HepG2 (cell line): ENCODE measurements around the gene ZDHHC6. TPM values are rescaled to one million over a fixed set of nuclear protein-coding genes. Genes with fewer than 3 reads are reported as not detected.
A peak's percentile ranks its signal among the peaks of the same experiment; 100 is the strongest.

Experiments
- ATAC-seq: fragments of 200-7000 bp; cut with Tn5 transposase; 3 replicates; pipeline ENCODE4 v1.9.1; 2020; ENCODE audit warnings: mild to moderate bottlenecking, moderate library complexity
- BruUV-seq: library from RNA; stranded (reverse); fragments of 400-500 nt; replicated peaks from 2 replicates; lab custom pipeline; 2021; lab: Mats Ljungman, UMichigan
- CTCF ChIA-PET: fragments of 300-600 bp; formaldehyde crosslinking; extraction: SDS; loops from one replicate; lab custom pipeline; 2021; ENCODE audit warnings: low total read pairs, inconsistent platforms, low intra/inter-chr PET ratio; lab: Yijun Ruan, JAX
- POLR2A ChIA-PET: fragments of 350-600 bp; sonication (Branson Sonifier 250); formaldehyde crosslinking; loops from one replicate; lab custom pipeline; 2020; ENCODE audit warnings: antibody characterized with exemption, inconsistent platforms; lab: Yijun Ruan, JAX
- DNase-seq: peaks from one replicate; pipeline ENCODE4 v3.0.0-alpha.2; 2015; ENCODE audit warnings: low spot score
- FAIRE-seq: peaks from 3 replicates; lab custom pipeline; 2011; peaks lifted over from hg19 to GRCh38; lab: Jason Lieb, UNC
- H2AFZ ChIP-seq: one replicate; pipeline ENCODE4 v1.6.1; 2011; ENCODE audit warnings: low read length, inconsistent platforms
- H3K27ac ChIP-seq: fragments of 300-600 bp; 3 replicates; pipeline ENCODE4 v1.8.0; 2011; ENCODE audit warnings: mixed run types, mild to moderate bottlenecking, mixed read lengths, low read length, inconsistent platforms; ENCODE audit not compliant: insufficient read depth; ENCODE audit errors: extremely low read length
- H3K27me3 ChIP-seq, 2 experiments: fragments of 200-600 bp in 1 of 2; 2 replicates in 1 of 2; 3 replicates in 1 of 2; pipeline versions ENCODE4 v1.6.0 to v1.8.0; 2011; ENCODE audit warnings: low read length in 2 of 2, mild to moderate bottlenecking in 2 of 2, moderate library complexity in 2 of 2, inconsistent platforms in 1 of 2; ENCODE audit not compliant: insufficient read depth in 2 of 2, control insufficient read depth in 1 of 2
- H3K36me3 ChIP-seq, 2 experiments: fragments of 200-600 bp in 1 of 2; replicated peaks in 1 of 2; 2 replicates in 1 of 2; 3 replicates in 1 of 2; pipeline versions ENCODE4 v1.5.1 to v1.8.0; 2011; ENCODE audit warnings: low read length in 2 of 2, inconsistent platforms in 1 of 2; ENCODE audit not compliant: insufficient read depth in 2 of 2, control insufficient read depth in 1 of 2
- H3K4me1 ChIP-seq: 2 replicates; pipeline ENCODE4 v1.5.1; 2012; ENCODE audit warnings: low read length, inconsistent platforms; ENCODE audit not compliant: insufficient read depth
- H3K4me2 ChIP-seq: 2 replicates; pipeline ENCODE4 v1.6.0; 2011; ENCODE audit warnings: low read depth, low read length, inconsistent platforms
- H3K4me3 ChIP-seq, 3 experiments: fragments of 200-600 bp in 1 of 3; sonication (generic), shearing (Covaris generic) in 1 of 3; replicated peaks in 1 of 3; 2 replicates each; pipeline ENCODE4 v1.5.1; 2011 to 2016; ENCODE audit warnings: low read length in 3 of 3, inconsistent platforms in 2 of 3, low read depth in 2 of 3, mild to moderate bottlenecking in 2 of 3, control low read depth in 1 of 3, mixed read lengths in 1 of 3; ENCODE audit not compliant: insufficient read depth in 1 of 3
- H3K79me2 ChIP-seq: one replicate; pipeline ENCODE4 v1.6.1; 2011; ENCODE audit warnings: low read length, inconsistent platforms; ENCODE audit not compliant: insufficient read depth
- H3K9ac ChIP-seq: 2 replicates; pipeline ENCODE4 v1.6.0; 2011; ENCODE audit warnings: mild to moderate bottlenecking, low read depth, low read length, inconsistent platforms; ENCODE audit not compliant: insufficient read depth
- H3K9me3 ChIP-seq: 2 replicates; pipeline ENCODE4 v1.5.1; 2012; ENCODE audit warnings: mild to moderate bottlenecking, low read length
- H4K20me1 ChIP-seq: 2 replicates; pipeline ENCODE4 v1.6.0; 2011; ENCODE audit warnings: inconsistent platforms, mild to moderate bottlenecking, low read length, moderate library complexity; ENCODE audit not compliant: insufficient read depth
- HNRNPK ChIP-seq: fragments of 200-400 bp; formaldehyde crosslinking; IDR thresholded peaks from 2 replicates; pipeline ENCODE4 v1.6.1; 2018; ENCODE audit warnings: low read length, low read depth, moderate library complexity, mild to moderate bottlenecking; ENCODE audit not compliant: poor library complexity, severe bottlenecking
- MTF1 ChIP-seq: sonication (generic); formaldehyde crosslinking; IDR thresholded peaks from 2 replicates; pipeline ENCODE4 v1.5.0; 2020; ENCODE audit warnings: missing genetic modification reagents
- PCBP1 ChIP-seq: fragments of 200-400 bp; formaldehyde crosslinking; IDR thresholded peaks from 2 replicates; pipeline ENCODE4 v1.6.1; 2017; ENCODE audit warnings: mild to moderate bottlenecking, low read depth, low read length, borderline replicate concordance
- PCBP2 ChIP-seq: fragments of 200-400 bp; formaldehyde crosslinking; optimal IDR thresholded peaks from 2 replicates; pipeline ENCODE3; 2018; ENCODE audit warnings: low read length, low read depth; ENCODE audit not compliant: poor library complexity, severe bottlenecking
- PLRG1 ChIP-seq: fragments of 450-650 bp; conservative IDR thresholded peaks from 2 replicates; pipeline ENCODE4 v1.6.1; 2016
- ZNF550 ChIP-seq: sonication (generic); formaldehyde crosslinking; IDR thresholded peaks from 2 replicates; pipeline ENCODE4 v1.4.0; 2020; ENCODE audit warnings: mild to moderate bottlenecking, missing genetic modification reagents, borderline replicate concordance
- WGBS: methylation state at CpG from one replicate; pipeline ENCODE4 v1.1.6; 2017; ENCODE audit warnings: low lambda C conversion rate; 5-methylcytosine and 5-hydroxymethylcytosine counted together
- in situ Hi-C: cut with HindIII; loops from 2 replicates; pipeline ENCODE4 v1.10.0; 2017; ENCODE audit warnings: low pct_unique_long_range_greater_than_20kb; ENCODE audit not compliant: extremely low pct_ligation_motif_present
- intact Hi-C: fragments of 100-400 bp; cut with micrococcal nuclease; formaldehyde crosslinking; loops from one replicate; pipeline ENCODE4 v1.10.0; 2022; ENCODE audit not compliant: unreplicated experiment
- polyA plus RNA-seq, 8 experiments: library from polyadenylated mRNA; depleted of rRNA in 3 of 8; stranded (reverse) in 7 of 8; unstranded in 1 of 8; fragments of >200 nt; fragmentation: Illumina TruSeq in 4 of 8; extraction: Trizol in 4 of 8; gene quantifications; 2 replicates each; pipeline versions ENCODE4 v1.2.1 to v1.2.3, GENCODE V29; 2011 to 2016; ENCODE audit warnings: low read depth in 4 of 8, missing spikeins in 1 of 8, mixed read lengths in 1 of 8; ENCODE audit not compliant: insufficient read depth in 1 of 8
- total RNA-seq, 5 experiments: library from RNA; depleted of rRNA; stranded (reverse); fragments of >200 nt; fragmentation: Illumina TruSeq; extraction: Trizol; gene quantifications; 2 replicates each; pipeline ENCODE4 v1.2.3, GENCODE V29; 2016; ENCODE audit warnings: low read depth in 1 of 5
- TF ChIP-seq, protein P1 (sequence below): sonication (generic); formaldehyde crosslinking; IDR thresholded peaks from 2 replicates; pipeline ENCODE4 v1.5.1; 2020; ENCODE audit warnings: missing genetic modification reagents, mild to moderate bottlenecking, borderline replicate concordance

ZDHHC6 gene
- total and polyA plus RNA-seq, 2 of the 13 experiments (the other 11 are each of a cell fraction or from before 2014, with no cell fraction given), result 20.9 to 49.4 TPM

GRCh38 chr10:112454910-112455779, 8.4 kb upstream of the ZDHHC6 start:
- no peak for FAIRE-seq
- Histone ChIP-seq H3K9me3 (no peaks in the 10 kb centered on the region), H3K36me3 (peaks cover 0 to 1% of the 10 kb centered on the region in 2 experiments; a peak in 1 of 5 replicates), H3K4me2 (no peak overlapping the region), H3K27ac (no peak overlapping the region), H2AFZ (no peak overlapping the region), H3K79me2 (peaks cover 17% of the 10 kb centered on the region), H3K4me3 (no peak overlapping the region), H3K9ac (no peak overlapping the region), H4K20me1 (no peaks in the 10 kb centered on the region), H3K4me1 (no peaks in the 10 kb centered on the region), H3K27me3 (no peaks in the 10 kb centered on the region)
- no TSS peak for BruUV-seq
- ChIA-PET POLR2A (no interaction called here), CTCF (no interaction called here)
- 73% methylated on average over 3 of the region's 3 CpGs for WGBS
- in situ Hi-C loops, result no loop called here
- intact Hi-C loops, result no loop called here
- DNase-seq, result no peak
- no peak for ATAC-seq
- no peak for TF ChIP-seq MTF1 (CRISPR knock-in tag)
- TF ChIP-seq, protein P1, sequence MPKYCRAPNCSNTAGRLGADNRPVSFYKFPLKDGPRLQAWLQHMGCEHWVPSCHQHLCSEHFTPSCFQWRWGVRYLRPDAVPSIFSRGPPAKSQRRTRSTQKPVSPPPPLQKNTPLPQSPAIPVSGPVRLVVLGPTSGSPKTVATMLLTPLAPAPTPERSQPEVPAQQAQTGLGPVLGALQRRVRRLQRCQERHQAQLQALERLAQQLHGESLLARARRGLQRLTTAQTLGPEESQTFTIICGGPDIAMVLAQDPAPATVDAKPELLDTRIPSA (CRISPR knock-in tag), result no peak
- no peak for TF ChIP-seq PLRG1
- TF ChIP-seq PCBP2, result peak; percentile 56
- TF ChIP-seq HNRNPK, result peak; percentile 97
- no peak for TF ChIP-seq ZNF550 (CRISPR knock-in tag)
- peak; percentile 85 for TF ChIP-seq PCBP1
- TF ChIP-seq, all 625 proteins: peak for 3
